Chondrocyte (in vitro differentiated cells): ENCODE results near the gene PSMB1. TPM values are rescaled to one million over a fixed set of nuclear protein-coding genes. Genes with fewer than 3 reads are reported as not detected.
"Not testable (repeated sequence)": the region's sequence is repeated elsewhere in the genome, so short reads cannot be mapped to it uniquely, and the experiment has no call there.

Source experiments
- DNase-seq: peaks from one replicate; pipeline ENCODE4 v3.0.0; 2021; ENCODE audit warnings: mixed read lengths, low spot score
- H3K27ac Mint-ChIP-seq: one replicate; pipeline ENCODE4 v1.8.0; 2021; ENCODE audit warnings: mild to moderate bottlenecking, moderate library complexity, mixed read lengths; ENCODE audit not compliant: unreplicated experiment
- H3K27me3 Mint-ChIP-seq: 2 replicates; pipeline ENCODE4 v1.8.0; 2021; ENCODE audit warnings: low read depth, mixed read lengths
- H3K36me3 Mint-ChIP-seq: 2 replicates; pipeline ENCODE4 v1.8.0; 2021; ENCODE audit warnings: low read depth, mixed read lengths
- H3K4me1 Mint-ChIP-seq: 2 replicates; pipeline ENCODE4 v1.8.0; 2021; ENCODE audit warnings: low read depth, mild to moderate bottlenecking, mixed read lengths
- H3K4me3 Mint-ChIP-seq: one replicate; pipeline ENCODE4 v1.8.0; 2021; ENCODE audit warnings: mild to moderate bottlenecking, moderate library complexity, mixed read lengths; ENCODE audit not compliant: unreplicated experiment
- H3K9me3 Mint-ChIP-seq: 2 replicates; pipeline ENCODE4 v1.8.0; 2021; ENCODE audit warnings: low read depth, mixed read lengths
- CTCF ChIP-seq: fragments of 200-600 bp; sonication (generic); IDR thresholded peaks from 2 replicates; pipeline ENCODE4 v1.5.0; 2021; ENCODE audit warnings: antibody characterized with exemption, mild to moderate bottlenecking, moderate library complexity
- total RNA-seq: library from RNA; stranded (reverse); gene quantifications from 3 replicates; pipeline ENCODE4 v1.2.1, GENCODE V29; 2021

Gene PSMB1
- total RNA-seq, 1 donor from 2014 or later: 137 TPM

GRCh38 chr6:170512249-170512648 is 40.9 kb downstream of the PSMB1 start:
- Mint-ChIP-seq H3K4me1 (no peaks in the 10 kb centered on the region), H3K36me3 (no peaks in the 10 kb centered on the region), H3K27ac (no peak overlapping the region), H3K9me3 (peaks cover 5% of the 10 kb centered on the region), H3K4me3 (no peak overlapping the region), H3K27me3 (peaks cover 2% of the 10 kb centered on the region)
- DNase-seq: no peak
- TF ChIP-seq CTCF: no peak

DNA sequence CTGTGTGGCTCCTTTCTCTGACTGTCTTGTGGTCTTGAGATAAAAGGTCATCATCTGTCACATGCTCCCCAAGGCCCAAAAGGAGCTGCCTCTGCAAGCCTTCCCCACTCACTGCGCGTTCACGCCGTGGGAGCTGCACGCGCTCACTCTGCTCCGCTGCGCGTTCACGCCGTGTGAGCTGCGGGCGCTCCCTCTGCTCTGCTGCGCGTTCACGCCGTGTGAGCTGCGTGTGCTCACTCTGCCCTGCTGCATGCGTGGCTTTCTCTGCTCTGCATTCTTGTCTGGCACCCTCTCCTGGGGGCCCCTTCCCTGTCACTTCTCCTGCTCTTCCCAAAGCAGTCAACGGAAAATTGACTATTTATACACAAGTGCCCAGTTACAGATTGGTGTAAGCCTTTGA is 42.5 kb downstream of the PSMB1 start:
- peak; percentile 42 for DNase-seq
- no peaks in the 10 kb centered on the region for H3K36me3 Mint-ChIP-seq
- H3K9me3 Mint-ChIP-seq: peaks cover 5% of the 10 kb centered on the region
- peaks cover 2% of the 10 kb centered on the region for H3K27me3 Mint-ChIP-seq
- no peaks in the 10 kb centered on the region for H3K4me1 Mint-ChIP-seq
- TF ChIP-seq CTCF: no peak
- no peak overlapping the region for H3K4me3 Mint-ChIP-seq
- H3K27ac Mint-ChIP-seq: no peak overlapping the region

- Mint-ChIP-seq H3K4me1 (no peaks in the 10 kb centered on the region), H3K9me3 (peaks cover under 1% of the 10 kb centered on the region), H3K27me3 (peaks cover 2% of the 10 kb centered on the region), H3K4me3 (no peak overlapping the region), H3K36me3 (no peaks in the 10 kb centered on the region), H3K27ac (no peak overlapping the region)
- TF ChIP-seq CTCF: no peak
- no peak for DNase-seq
Observed at GRCh38 chr6:170509723-170510018, 43.4 kb downstream of the PSMB1 start.

- H3K27me3 Mint-ChIP-seq, H3K27ac Mint-ChIP-seq, H3K4me3 Mint-ChIP-seq, DNase-seq, H3K4me1 Mint-ChIP-seq, H3K9me3 Mint-ChIP-seq, H3K36me3 Mint-ChIP-seq: not testable (repeated sequence)
Observed at GRCh38 chr6:170508892-170509722, 44.0 kb downstream of the PSMB1 start.

GRCh38 chr6:170508275-170508674 is 44.8 kb downstream of the PSMB1 start:
- H3K9me3 Mint-ChIP-seq, H3K4me1 Mint-ChIP-seq, H3K4me3 Mint-ChIP-seq, H3K27me3 Mint-ChIP-seq, DNase-seq, H3K36me3 Mint-ChIP-seq, H3K27ac Mint-ChIP-seq: not testable (repeated sequence)

GRCh38 chr6:170507728-170508127 is 45.4 kb downstream of the PSMB1 start:
- H3K27ac Mint-ChIP-seq, H3K27me3 Mint-ChIP-seq, H3K36me3 Mint-ChIP-seq, DNase-seq, H3K4me1 Mint-ChIP-seq, H3K4me3 Mint-ChIP-seq, H3K9me3 Mint-ChIP-seq: not testable (repeated sequence)

- Mint-ChIP-seq H3K9me3 (peaks cover 10% of the 10 kb centered on the region), H3K36me3 (peaks cover 8% of the 10 kb centered on the region), H3K4me1 (no peaks in the 10 kb centered on the region), H3K27ac (no peak overlapping the region), H3K27me3 (peaks cover 16% of the 10 kb centered on the region), H3K4me3 (no peak overlapping the region)
- TF ChIP-seq CTCF: no peak
- no peak for DNase-seq
Observed at GRCh38 chr6:170506446-170506845, 46.7 kb downstream of the PSMB1 start.
